GM12873 (cell line): Measurements from ENCODE around the gene GALNT18.

Source experiments
- CTCF ChIP-seq: IDR thresholded peaks from 2 replicates; pipeline ENCODE4 v1.5.1; 2012; ENCODE audit warnings: low read depth, mild to moderate bottlenecking, moderate library complexity, low read length, control low read depth; ENCODE audit not compliant: insufficient read depth; ENCODE audit errors: missing control alignments

GALNT18 gene

GRCh38 chr11:11582011-11582701, 39.6 kb downstream of the GALNT18 start:
- TF ChIP-seq CTCF: no peak

GRCh38 chr11:11581481-11581880, 40.3 kb downstream of the GALNT18 start:
- TF ChIP-seq CTCF: no peak

- no peak for TF ChIP-seq CTCF
Measured at GRCh38 chr11:11580841-11581411, 40.9 kb downstream of the GALNT18 start.

GRCh38 chr11:11580012-11580411, 41.8 kb downstream of the GALNT18 start:
- TF ChIP-seq CTCF: no peak

- TF ChIP-seq CTCF: no peak
Measured at GRCh38 chr11:11579012-11579988, 42.5 kb downstream of the GALNT18 start.

GRCh38 chr11:11577932-11578911, 43.6 kb downstream of the GALNT18 start:
- TF ChIP-seq CTCF: no peak
